ENCODE measurements around the gene UNG. TPM values are rescaled to one million over a fixed set of nuclear protein-coding genes. Genes with fewer than 3 reads are reported as not detected.
A peak's percentile ranks its signal among the peaks of the same experiment; 100 is the strongest.
"Not testable (repeated sequence)": the region's sequence is repeated elsewhere in the genome, so short reads cannot be mapped to it uniquely, and the experiment has no call there.

The UNG gene
- total RNA-seq, 2 donors from 2014 or later: 52.0 to 58.1 TPM

DNA sequence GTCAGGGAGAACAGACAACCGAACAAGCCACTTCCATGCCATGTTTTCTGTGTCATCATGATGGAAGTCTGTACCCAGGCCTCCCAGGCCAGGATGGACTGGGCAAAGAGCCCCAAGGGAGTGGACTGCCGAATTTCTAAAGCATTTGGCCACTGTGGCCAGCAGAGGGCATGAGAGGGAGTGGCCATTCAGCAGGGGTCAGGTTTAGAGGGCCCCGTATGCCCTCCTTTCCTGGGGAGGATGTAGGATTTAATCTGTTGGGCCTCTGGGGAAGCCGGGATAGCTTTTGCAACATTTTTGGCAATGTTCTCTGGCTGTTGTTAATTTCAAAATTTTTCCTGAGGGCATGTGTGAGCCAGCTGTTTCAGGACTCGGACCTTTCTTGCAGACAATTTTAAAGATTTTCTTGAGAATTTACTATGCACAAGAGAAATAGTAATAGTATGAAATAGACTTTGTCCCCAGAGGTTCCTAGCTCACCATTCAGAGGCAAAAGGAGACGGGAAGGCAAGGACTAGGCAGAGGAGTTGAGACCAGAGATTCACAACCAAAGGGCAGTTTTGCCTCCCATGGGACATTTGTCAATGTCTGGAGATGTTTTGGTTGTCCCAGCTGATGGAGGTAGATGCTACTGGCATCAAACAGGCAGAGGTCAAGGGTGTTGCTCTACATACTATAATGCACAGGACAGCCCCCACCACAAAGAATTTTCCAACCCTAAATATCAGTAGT lies 37.0 kb downstream of the UNG start:
- no peak for ATAC-seq (replicated peaks in 1 of 2)
- no peaks in the 10 kb centered on the region for H3K36me3 Mint-ChIP-seq (ENCODE audit: insufficient read depth in 2 of 2)
- no peak overlapping the region for H3K27ac Mint-ChIP-seq

DNA sequence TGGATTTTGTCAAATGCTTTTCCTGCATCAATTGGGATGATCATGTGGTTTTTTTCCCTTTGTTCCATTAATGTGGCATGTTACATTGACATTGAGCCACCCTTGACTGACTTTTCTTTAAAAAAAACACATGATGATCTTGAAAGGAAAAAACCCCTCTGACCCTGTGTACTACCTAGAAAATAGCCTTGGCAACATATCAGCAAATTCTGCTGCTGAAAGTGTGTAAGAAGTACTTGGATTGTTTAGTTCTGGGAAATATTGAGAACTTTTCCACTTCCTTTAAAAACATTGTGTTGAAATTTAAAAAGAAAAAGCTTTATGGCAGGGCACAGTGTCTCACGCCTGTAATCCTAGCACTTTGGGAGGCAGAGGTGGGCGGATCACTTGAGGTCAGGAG lies 39.7 kb downstream of the UNG start:
- DNase-seq: no peak
- ATAC-seq (replicated peaks in 1 of 2): no peak
- no peaks in the 10 kb centered on the region for H3K27me3 Mint-ChIP-seq (ENCODE audit: low read depth)

More for the DNA sequence above, 37.0 kb downstream of the UNG start:
- Mint-ChIP-seq H3K27me3 (ENCODE audit: low read depth) (no peaks in the 10 kb centered on the region), H3K4me1 (ENCODE audit: low read depth) (no peaks in the 10 kb centered on the region), H3K4me3 (no peak overlapping the region), H3K9me3 (peaks cover 2 to 5% of the 10 kb centered on the region in 2 donors)
- DNase-seq: no peak

DNA sequence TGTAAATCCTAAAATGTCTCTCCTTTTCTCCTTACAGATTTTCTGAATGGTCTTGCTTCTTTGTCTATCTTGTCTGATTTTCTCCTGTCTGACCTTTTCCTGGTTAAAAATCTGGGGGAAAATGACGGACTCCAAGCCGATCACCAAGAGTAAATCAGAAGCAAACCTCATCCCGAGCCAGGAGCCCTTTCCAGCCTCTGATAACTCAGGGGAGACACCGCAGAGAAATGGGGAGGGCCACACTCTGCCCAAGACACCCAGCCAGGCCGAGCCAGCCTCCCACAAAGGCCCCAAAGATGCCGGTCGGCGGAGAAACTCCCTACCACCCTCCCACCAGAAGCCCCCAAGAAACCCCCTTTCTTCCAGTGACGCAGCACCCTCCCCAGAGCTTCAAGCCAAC lies 42.0 kb downstream of the UNG start:
- H3K4me1 Mint-ChIP-seq (ENCODE audit: low read depth): peaks cover 7% of the 10 kb centered on the region
- no peaks in the 10 kb centered on the region for H3K27me3 Mint-ChIP-seq (ENCODE audit: low read depth)
- H3K27ac Mint-ChIP-seq: no peak overlapping the region
- H3K4me3 Mint-ChIP-seq: no peak overlapping the region
- no peak for ATAC-seq (replicated peaks in 1 of 2)
- peaks cover 2 to 5% of the 10 kb centered on the region in 2 donors for H3K9me3 Mint-ChIP-seq
- no peaks in the 10 kb centered on the region for H3K36me3 Mint-ChIP-seq (ENCODE audit: insufficient read depth in 2 of 2)
- DNase-seq: no peak

More for the DNA sequence above, 39.7 kb downstream of the UNG start:
- peaks cover 2 to 5% of the 10 kb centered on the region in 2 donors for H3K9me3 Mint-ChIP-seq
- H3K4me3 Mint-ChIP-seq: no peak overlapping the region
- no peaks in the 10 kb centered on the region for H3K36me3 Mint-ChIP-seq (ENCODE audit: insufficient read depth in 2 of 2)
- no peaks in the 10 kb centered on the region for H3K4me1 Mint-ChIP-seq (ENCODE audit: low read depth)
- H3K27ac Mint-ChIP-seq: no peak overlapping the region

DNA sequence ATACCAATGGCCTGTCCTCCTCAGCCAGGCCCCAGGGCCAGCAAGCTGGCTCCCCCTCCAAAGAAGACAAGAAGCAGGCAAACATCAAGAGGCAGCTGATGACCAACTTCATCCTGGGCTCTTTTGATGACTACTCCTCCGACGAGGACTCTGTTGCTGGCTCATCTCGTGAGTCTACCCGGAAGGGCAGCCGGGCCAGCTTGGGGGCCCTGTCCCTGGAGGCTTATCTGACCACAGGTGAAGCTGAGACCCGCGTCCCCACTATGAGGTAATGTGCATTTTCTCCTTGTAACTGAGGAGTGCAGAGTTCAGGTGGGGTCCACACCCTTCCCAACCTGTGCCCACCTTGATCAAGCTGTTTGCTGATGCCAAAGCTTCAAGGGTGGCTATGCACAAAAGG lies 42.4 kb downstream of the UNG start:
- Mint-ChIP-seq H3K27me3 (ENCODE audit: low read depth) (no peaks in the 10 kb centered on the region), H3K4me3 (no peak overlapping the region), H3K36me3 (ENCODE audit: insufficient read depth in 2 of 2) (no peaks in the 10 kb centered on the region), H3K9me3 (peaks cover 2 to 5% of the 10 kb centered on the region in 2 donors), H3K4me1 (ENCODE audit: low read depth) (peaks cover 7% of the 10 kb centered on the region), H3K27ac (no peak overlapping the region)
- no peak for ATAC-seq (replicated peaks in 1 of 2)
- DNase-seq: no peak

DNA sequence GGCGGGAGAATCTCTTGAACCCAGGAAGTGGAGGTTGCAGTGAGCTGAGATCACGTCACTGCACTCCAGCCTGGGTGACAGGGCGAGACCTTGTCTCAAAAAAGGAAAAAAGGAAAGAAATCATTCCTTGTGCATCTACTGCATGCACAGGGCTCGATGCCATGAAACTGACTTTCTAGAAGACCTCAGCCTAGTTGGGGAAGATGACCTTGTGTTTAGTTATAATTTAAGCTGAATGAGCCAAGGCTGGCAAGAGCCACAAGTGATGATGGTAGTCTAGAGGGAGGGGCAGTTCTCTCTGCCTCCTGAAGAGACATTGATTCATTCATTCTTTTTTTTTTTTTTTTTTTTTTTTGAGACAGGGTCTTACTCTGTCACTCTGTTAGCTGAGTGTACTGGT lies 43.2 kb downstream of the UNG start:
- no peak overlapping the region for H3K27ac Mint-ChIP-seq
- DNase-seq: no peak
- H3K27me3 Mint-ChIP-seq (ENCODE audit: low read depth): no peaks in the 10 kb centered on the region
- no peak overlapping the region for H3K4me3 Mint-ChIP-seq
- peaks cover 2 to 4% of the 10 kb centered on the region in 2 donors for H3K9me3 Mint-ChIP-seq
- no peak for ATAC-seq (replicated peaks in 1 of 2)
- H3K4me1 Mint-ChIP-seq (ENCODE audit: low read depth): peaks cover 7% of the 10 kb centered on the region
- no peaks in the 10 kb centered on the region for H3K36me3 Mint-ChIP-seq (ENCODE audit: insufficient read depth in 2 of 2)

DNA sequence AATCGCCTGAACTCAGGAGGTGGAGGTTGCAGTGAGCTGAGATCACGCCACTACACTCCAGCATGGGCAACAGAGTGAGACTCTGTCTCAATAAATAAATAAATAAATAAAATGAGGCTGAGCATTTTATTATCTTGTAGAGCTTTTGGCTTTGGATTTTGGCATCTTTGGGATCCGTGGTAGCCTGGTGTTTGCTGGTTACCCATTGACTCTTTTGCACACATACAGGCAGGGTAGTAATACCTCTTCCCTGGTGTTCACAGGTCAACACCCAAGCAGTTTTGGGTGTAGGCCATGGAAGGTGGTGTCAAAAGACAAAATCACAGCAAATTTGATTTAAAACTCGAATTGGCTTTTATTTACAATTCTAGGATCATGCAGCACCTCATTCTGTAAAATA lies 46.8 kb downstream of the UNG start:
- Mint-ChIP-seq H3K4me3 (no peak overlapping the region), H3K27me3 (ENCODE audit: low read depth) (no peaks in the 10 kb centered on the region), H3K27ac (no peak overlapping the region), H3K4me1 (ENCODE audit: low read depth) (peaks cover 7% of the 10 kb centered on the region), H3K9me3 (no peaks in the 10 kb centered on the region), H3K36me3 (ENCODE audit: insufficient read depth in 2 of 2) (no peaks in the 10 kb centered on the region)
- ATAC-seq (replicated peaks in 1 of 2) (no peak), DNase-seq (no peak)

DNA sequence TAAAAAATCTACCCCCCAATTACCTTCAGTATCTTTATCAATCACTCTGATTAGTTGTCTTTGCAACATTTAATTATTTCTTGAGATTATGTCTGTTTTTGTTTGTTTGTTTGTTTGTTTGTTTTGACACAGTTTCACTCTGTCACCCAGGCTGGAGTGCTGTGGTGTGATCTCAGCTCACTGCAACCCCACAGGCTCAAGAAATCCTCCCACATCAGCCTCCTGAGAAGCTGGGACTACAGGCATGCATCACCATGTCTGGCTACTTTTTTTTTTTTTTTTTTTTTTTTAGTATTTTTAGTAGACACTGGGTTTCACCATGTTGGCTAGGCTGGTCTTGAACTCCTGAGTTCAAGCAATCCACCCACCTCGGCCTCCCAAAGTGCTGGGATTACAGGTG lies 49.7 kb downstream of the UNG start:
- H3K9me3 Mint-ChIP-seq; H3K27me3 Mint-ChIP-seq (ENCODE audit: low read depth); H3K27ac Mint-ChIP-seq; H3K36me3 Mint-ChIP-seq (ENCODE audit: insufficient read depth in 2 of 2); ATAC-seq (replicated peaks in 1 of 2); H3K4me1 Mint-ChIP-seq (ENCODE audit: low read depth); DNase-seq; H3K4me3 Mint-ChIP-seq: not testable (repeated sequence)

DNA sequence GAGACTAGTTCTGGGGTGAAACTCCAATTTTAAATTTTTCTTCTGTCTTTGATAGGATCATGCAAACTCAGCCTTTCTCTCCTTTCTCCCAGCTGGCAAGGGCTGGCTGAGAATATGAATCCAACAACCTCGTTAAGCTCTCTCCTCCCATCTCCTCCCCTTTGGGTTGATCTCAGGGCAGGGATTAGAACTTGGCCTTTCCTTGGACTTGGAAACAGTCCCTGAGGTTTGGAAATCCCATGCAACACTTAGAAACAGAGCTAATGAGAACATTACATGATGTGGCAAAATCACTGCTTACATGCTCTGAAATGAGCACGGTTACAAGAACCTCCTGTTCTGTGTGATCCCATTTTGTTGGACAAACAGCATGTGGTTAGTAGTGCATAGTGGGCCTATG lies 50.6 kb downstream of the UNG start:
- H3K4me1 Mint-ChIP-seq (ENCODE audit: low read depth): peaks cover 2% of the 10 kb centered on the region
- H3K36me3 Mint-ChIP-seq (ENCODE audit: insufficient read depth in 2 of 2): no peaks in the 10 kb centered on the region
- no peaks in the 10 kb centered on the region for H3K27me3 Mint-ChIP-seq (ENCODE audit: low read depth)
- no peak for ATAC-seq (replicated peaks in 1 of 2)
- no peak overlapping the region for H3K4me3 Mint-ChIP-seq
- H3K27ac Mint-ChIP-seq: no peak overlapping the region
- H3K9me3 Mint-ChIP-seq: no peaks in the 10 kb centered on the region
- no peak for DNase-seq

DNA sequence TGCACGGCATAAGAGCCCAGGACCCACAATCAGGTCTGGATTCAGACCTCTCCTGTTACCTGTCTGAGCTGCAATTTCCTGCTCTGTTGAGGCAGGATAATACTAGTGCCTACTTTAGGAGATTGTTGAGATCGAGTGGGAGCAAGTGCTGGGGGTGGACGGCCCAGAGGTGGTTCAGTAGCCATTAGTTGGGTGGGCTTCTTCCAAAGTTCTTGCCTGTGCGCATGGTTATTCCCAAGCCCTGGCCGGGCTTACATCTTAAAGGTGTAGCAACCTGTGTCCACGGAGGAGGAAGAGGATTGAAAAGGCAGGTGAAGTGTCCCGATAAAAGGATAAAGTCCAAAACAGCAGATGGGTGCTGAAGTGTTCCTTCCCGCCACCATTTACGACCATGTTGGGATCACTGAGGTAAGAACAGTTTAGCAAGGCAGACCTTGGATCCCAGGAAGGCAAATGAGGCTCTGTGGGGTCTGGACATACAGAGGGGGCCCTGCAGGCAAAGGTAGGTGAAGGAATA lies 52.8 kb downstream of the UNG start:
- H3K36me3 Mint-ChIP-seq (ENCODE audit: insufficient read depth in 2 of 2): no peaks in the 10 kb centered on the region
- no peaks in the 10 kb centered on the region for H3K27me3 Mint-ChIP-seq (ENCODE audit: low read depth)
- DNase-seq (no peak), ATAC-seq (replicated peaks in 1 of 2) (no peak)
- H3K4me1 Mint-ChIP-seq (ENCODE audit: low read depth): peaks cover 14% of the 10 kb centered on the region
- H3K4me3 Mint-ChIP-seq: no peak overlapping the region
- H3K27ac Mint-ChIP-seq: no peak overlapping the region
- H3K9me3 Mint-ChIP-seq: no peaks in the 10 kb centered on the region

DNA sequence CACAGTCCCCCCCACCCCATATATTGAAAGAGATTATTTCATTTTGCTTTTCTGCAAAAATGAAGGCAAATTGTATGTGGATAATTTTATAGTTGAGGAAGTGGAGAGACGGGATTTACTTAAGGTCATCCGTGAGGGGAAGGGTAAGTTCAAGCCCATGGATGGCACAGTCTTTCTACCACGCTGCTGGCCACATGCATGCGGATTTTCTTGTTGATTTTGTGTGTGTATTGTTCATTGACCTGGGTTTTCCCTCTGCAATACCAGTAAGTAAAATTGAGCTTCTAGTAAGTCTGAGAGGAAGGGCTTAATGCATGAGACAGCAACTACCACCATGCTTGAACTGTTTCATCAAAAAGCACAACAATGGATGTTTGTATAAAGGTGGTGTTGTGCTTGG lies 54.1 kb downstream of the UNG start:
- Mint-ChIP-seq H3K9me3 (no peaks in the 10 kb centered on the region), H3K36me3 (ENCODE audit: insufficient read depth in 2 of 2) (no peaks in the 10 kb centered on the region), H3K4me1 (ENCODE audit: low read depth) (peaks cover 18% of the 10 kb centered on the region), H3K4me3 (no peak overlapping the region), H3K27ac (no peak overlapping the region), H3K27me3 (ENCODE audit: low read depth) (no peaks in the 10 kb centered on the region)
- ATAC-seq (replicated peaks in 1 of 2): no peak
- DNase-seq: no peak

DNA sequence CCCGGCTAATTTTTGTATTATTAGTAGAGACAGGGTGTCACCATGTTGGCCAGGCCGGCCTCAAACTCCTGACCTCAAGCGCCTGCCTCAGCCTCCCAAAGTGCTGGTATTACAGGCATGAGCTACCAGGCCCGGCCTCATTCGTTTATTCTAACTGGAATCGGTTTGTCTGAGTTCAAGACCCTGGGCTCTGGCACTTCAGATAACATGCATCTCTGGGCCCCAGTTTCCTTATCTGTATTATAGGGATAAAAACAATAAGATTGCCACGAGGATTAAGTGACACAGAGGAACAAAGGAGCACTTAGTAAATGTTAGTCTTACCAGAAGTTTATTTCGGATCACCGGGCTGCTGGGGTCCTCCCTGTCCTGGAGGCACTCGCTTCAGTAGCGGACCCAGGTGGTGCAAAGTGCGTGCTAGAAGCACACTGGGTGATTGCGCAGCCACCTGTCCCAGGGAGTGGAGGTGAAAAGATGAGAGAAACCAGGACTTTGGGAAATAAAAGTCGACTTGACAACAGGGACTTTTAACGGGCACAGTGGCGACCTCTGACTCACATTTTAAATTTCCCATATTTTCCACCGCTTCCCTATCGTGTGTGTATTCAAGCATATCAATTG lies 56.5 kb downstream of the UNG start:
- no peak for DNase-seq
- no peak for ATAC-seq (replicated peaks in 1 of 2)
- Mint-ChIP-seq H3K27me3 (ENCODE audit: low read depth) (no peaks in the 10 kb centered on the region), H3K36me3 (ENCODE audit: insufficient read depth in 2 of 2) (no peaks in the 10 kb centered on the region), H3K27ac (no peak overlapping the region), H3K4me3 (peak overlapping the region; percentile 92 to 95), H3K4me1 (ENCODE audit: low read depth) (peaks cover 18% of the 10 kb centered on the region), H3K9me3 (no peaks in the 10 kb centered on the region)

DNA sequence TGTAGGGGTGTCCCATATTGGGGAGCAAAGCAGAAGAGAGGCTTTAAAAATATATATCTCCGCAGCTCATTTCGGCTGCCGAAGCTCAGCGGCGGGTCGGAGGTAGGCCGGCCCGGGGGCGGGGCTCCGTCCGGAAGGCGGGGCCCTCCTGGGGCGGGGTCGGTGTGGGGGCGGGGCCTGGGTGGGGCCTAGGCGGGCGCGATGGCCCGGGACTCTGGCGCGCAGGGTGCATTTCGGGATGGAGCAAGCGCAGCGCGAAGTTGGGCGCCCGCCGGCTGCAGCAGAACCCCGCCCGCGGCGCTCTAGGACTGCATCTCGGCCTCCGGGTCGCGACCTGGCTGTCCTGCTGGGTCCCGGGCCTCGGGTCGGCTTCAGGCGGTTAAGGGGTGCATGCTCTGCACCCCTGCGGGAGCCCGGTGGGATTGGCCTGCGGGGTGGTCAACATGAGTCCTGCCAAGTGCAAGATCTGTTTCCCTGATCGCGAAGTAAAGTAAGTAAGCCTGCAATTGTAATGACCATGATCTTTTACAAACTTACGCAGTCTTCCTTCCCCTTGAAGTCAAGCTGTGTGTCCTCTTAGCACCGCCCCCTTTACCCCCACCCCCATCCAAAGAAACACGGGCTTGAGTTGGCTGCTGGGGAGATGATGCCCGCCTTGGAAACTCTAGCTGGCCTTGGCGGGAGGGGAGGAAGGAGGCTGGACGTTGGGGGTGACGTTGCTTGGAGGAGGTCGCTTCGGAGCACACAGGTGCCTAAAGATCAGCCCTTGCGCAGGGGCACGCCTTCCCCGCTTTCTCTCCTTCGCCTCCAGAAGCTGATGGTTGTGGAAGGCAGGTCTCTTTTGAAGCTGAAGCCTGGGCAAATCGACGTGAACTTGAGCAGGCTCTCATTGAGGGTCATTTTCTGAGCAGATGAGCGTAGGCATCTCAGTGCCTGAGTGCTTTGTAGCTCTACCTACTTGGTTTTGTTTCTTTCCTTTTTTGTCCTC lies 57.3 kb downstream of the UNG start:
- Mint-ChIP-seq H3K4me3 (peak overlapping the region; percentile 92 to 95), H3K27ac (no peak overlapping the region), H3K4me1 (ENCODE audit: low read depth) (peaks cover 18% of the 10 kb centered on the region), H3K27me3 (ENCODE audit: low read depth) (no peaks in the 10 kb centered on the region), H3K9me3 (no peaks in the 10 kb centered on the region), H3K36me3 (ENCODE audit: insufficient read depth in 2 of 2) (no peaks in the 10 kb centered on the region)
- ATAC-seq (replicated peaks in 1 of 2): peak; percentile 95 to 96
- peak; percentile 86 to 87 for DNase-seq

DNA sequence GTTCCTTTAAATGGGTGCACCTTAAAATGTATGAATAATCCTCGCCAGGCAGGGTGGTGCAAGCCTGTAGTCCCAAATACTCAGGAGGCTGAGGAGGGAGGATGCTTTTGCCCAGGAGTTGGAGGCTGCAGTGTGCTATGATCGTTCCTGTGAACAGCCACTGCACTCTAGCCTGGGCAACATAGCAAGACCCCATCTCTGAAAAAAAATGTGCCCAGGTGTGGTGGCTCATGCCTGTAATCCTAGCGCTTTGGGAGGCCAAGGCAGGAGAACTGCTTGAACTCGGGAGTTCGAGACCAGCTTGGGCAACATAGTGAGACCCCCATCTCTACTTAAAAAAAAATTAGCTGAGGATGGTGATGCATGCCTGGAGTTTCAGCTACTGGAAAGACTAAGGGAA lies 58.6 kb downstream of the UNG start:
- H3K4me1 Mint-ChIP-seq (ENCODE audit: low read depth): peaks cover 18% of the 10 kb centered on the region
- no peaks in the 10 kb centered on the region for H3K9me3 Mint-ChIP-seq
- H3K36me3 Mint-ChIP-seq (ENCODE audit: insufficient read depth in 2 of 2): no peaks in the 10 kb centered on the region
- no peak overlapping the region for H3K27ac Mint-ChIP-seq
- H3K27me3 Mint-ChIP-seq (ENCODE audit: low read depth): no peaks in the 10 kb centered on the region
- peak overlapping the region; percentile 92 to 95 for H3K4me3 Mint-ChIP-seq
- DNase-seq (no peak), ATAC-seq (replicated peaks in 1 of 2) (no peak)

All from activated T-cell treated with anti-CD3 and anti-CD28 coated beads, Interleukin-2, amount 50 U/mL, for 72 hours (primary cell).